ENCODE results near the gene PCED1A. TPM values are rescaled to one million over a fixed set of nuclear protein-coding genes. Genes with fewer than 3 reads are reported as not detected.
A peak's percentile ranks its signal among the peaks of the same experiment; 100 is the strongest.

PCED1A gene
- total and polyA plus RNA-seq, 2 donors (not counting 3 experiments of a cell fraction or from before 2014, with no cell fraction given): 20.1 to 32.0 TPM

DNA sequence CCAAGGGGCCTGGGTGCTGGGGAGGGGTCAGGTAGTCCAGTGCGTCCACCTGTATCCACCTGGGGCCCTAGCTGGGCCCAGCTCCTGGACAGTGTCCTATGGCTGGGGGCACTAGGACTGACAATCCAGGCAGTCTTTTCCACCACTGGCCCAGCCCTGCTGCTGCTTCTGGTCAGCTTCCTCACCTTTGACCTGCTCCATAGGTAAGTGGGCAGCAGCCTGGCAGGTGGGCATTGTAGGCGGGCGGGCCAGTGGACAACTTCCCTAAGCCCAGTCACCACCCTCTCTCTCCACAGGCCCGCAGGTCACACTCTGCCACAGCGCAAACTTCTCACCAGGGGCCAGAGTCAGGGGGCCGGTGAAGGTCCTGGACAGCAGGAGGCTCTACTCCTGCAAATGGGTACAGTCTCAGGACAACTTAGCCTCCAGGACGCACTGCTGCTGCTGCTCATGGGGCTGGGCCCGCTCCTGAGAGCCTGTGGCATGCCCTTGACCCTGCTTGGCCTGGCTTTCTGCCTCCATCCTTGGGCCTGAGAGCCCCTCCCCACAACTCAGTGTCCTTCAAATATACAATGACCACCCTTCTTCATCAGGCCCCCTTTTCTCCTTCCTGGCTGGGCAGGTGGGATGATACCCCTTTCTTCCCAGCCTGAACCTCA lies 25.1 kb downstream of the PCED1A start:
- Histone ChIP-seq H3K9me3 (replicated peaks; ENCODE audit: control insufficient read depth, insufficient read depth, low read length) (peaks cover 1% of the 10 kb centered on the region), H3K27ac (ENCODE audit: insufficient read depth, low read depth, low read length) (no peak overlapping the region), H3K79me2 (ENCODE audit: control insufficient read depth, insufficient read depth, low read length) (no peaks in the 10 kb centered on the region), H3K4me1 (ENCODE audit: control insufficient read depth, extremely low read depth, insufficient read depth, low read length) (no peaks in the 10 kb centered on the region), H4K20me1 (replicated peaks; ENCODE audit: control insufficient read depth, extremely low read depth, insufficient read depth, low read length) (no peaks in the 10 kb centered on the region), H3K4me2 (ENCODE audit: insufficient read depth, low read length) (no peak overlapping the region), H3K9me1 (replicated peaks; ENCODE audit: control insufficient read depth, extremely low read depth, insufficient read depth, low read length) (no peaks in the 10 kb centered on the region), H3K9ac (replicated peaks; ENCODE audit: extremely low read depth, insufficient read depth, low read length) (no peak overlapping the region), H3K27me3 (ENCODE audit: control insufficient read depth in 2 of 2, insufficient read depth in 2 of 2, low read length in 2 of 2) (peaks cover 13 to 19% of the 10 kb centered on the region in 2 experiments), H2AFZ (ENCODE audit: low read depth, low read length) (no peak overlapping the region), H3K4me3 (replicated peaks in 1 of 3; ENCODE audit: insufficient read depth in 1 of 3, low read depth in 1 of 3, low read length in 3 of 3) (no peak overlapping the region), H3K36me3 (ENCODE audit: control insufficient read depth in 2 of 2, extremely low read depth in 1 of 2, insufficient read depth in 2 of 2, low read length in 2 of 2) (no peaks in the 10 kb centered on the region)
- DNase-seq (ENCODE audit: low read depth, low spot score) (no peak), FAIRE-seq (no peak)
- POLR2A ChIA-PET: no interaction called here
- no peak for TF ChIP-seq FOS (IDR thresholded peaks at IDR 0.05; ENCODE audit: borderline replicate concordance, insufficient read depth, low read length)
- TF ChIP-seq MYC (IDR thresholded peaks at IDR 0.05; ENCODE audit: low read depth, low read length): no peak
- CTCF ChIA-PET: no interaction called here
- dilution Hi-C loops (cut with MboI; ENCODE audit: extremely low pct_ligation_motif_present, low sequenced_read_pairs) (no loop called here), intact Hi-C loops (cut with micrococcal nuclease) (no loop called here)
- no TSS peak for BruUV-seq (replicated peaks)

- Histone ChIP-seq H3K9me1 (replicated peaks; ENCODE audit: control insufficient read depth, extremely low read depth, insufficient read depth, low read length) (no peaks in the 10 kb centered on the region), H3K27ac (ENCODE audit: insufficient read depth, low read depth, low read length) (no peak within 1 kb of the TSS), H2AFZ (ENCODE audit: low read depth, low read length) (no peak within 1 kb of the TSS), H3K4me3 (replicated peaks in 1 of 3; ENCODE audit: insufficient read depth in 1 of 3, low read depth in 1 of 3, low read length in 3 of 3) (no peak within 1 kb of the TSS), H3K27me3 (ENCODE audit: control insufficient read depth in 2 of 2, insufficient read depth in 2 of 2, low read length in 2 of 2) (peaks cover 6 to 12% of the 10 kb centered on the region in 2 experiments), H3K79me2 (ENCODE audit: control insufficient read depth, insufficient read depth, low read length) (no peaks in the 10 kb centered on the region), H3K9ac (replicated peaks; ENCODE audit: extremely low read depth, insufficient read depth, low read length) (no peak within 1 kb of the TSS), H3K4me1 (ENCODE audit: control insufficient read depth, extremely low read depth, insufficient read depth, low read length) (no peaks in the 10 kb centered on the region), H4K20me1 (replicated peaks; ENCODE audit: control insufficient read depth, extremely low read depth, insufficient read depth, low read length) (no peaks in the 10 kb centered on the region), H3K9me3 (replicated peaks; ENCODE audit: control insufficient read depth, insufficient read depth, low read length) (peaks cover 1% of the 10 kb centered on the region), H3K4me2 (ENCODE audit: insufficient read depth, low read length) (no peak within 1 kb of the TSS), H3K36me3 (ENCODE audit: control insufficient read depth in 2 of 2, extremely low read depth in 1 of 2, insufficient read depth in 2 of 2, low read length in 2 of 2) (no peaks in the 10 kb centered on the region)
- FAIRE-seq (peak; percentile 28), DNase-seq (ENCODE audit: low read depth, low spot score) (peak; percentile 40)
- no TSS peak for BruUV-seq (replicated peaks)
- TF ChIP-seq MAX (IDR thresholded peaks at IDR 0.05; ENCODE audit: insufficient read depth, insufficient read length) (no peak), EZH2 (IDR thresholded peaks at IDR 0.05; ENCODE audit: borderline replicate concordance, low read depth, low read length, severe bottlenecking) (no peak), FOS (IDR thresholded peaks at IDR 0.05; ENCODE audit: borderline replicate concordance, insufficient read depth, low read length) (no peak)
- intact Hi-C loops (cut with micrococcal nuclease): no loop called here
- dilution Hi-C loops (cut with MboI; ENCODE audit: extremely low pct_ligation_motif_present, low sequenced_read_pairs): no loop called here
- POLR2A ChIA-PET: no interaction called here
- CTCF ChIA-PET: no interaction called here
Observed at GRCh38 chr20:2814587-2815051, 25.8 kb downstream of the PCED1A start, which contains the start of gene C20orf141. C20orf141 (plus strand) TSS chr20:2814987; CDS start chr20:2815185, 198 bp downstream.

Data from endothelial cell of umbilical vein (primary cell).